ENCODE data around the gene CDK14. TPM values are rescaled to one million over a fixed set of nuclear protein-coding genes. Genes with fewer than 3 reads are reported as not detected.
"Not testable (repeated sequence)": the region's sequence is repeated elsewhere in the genome, so short reads cannot be mapped to it uniquely, and the experiment has no call there.

The CDK14 gene
- total RNA-seq, 1 donor from 2014 or later: 58.6 TPM

DNA sequence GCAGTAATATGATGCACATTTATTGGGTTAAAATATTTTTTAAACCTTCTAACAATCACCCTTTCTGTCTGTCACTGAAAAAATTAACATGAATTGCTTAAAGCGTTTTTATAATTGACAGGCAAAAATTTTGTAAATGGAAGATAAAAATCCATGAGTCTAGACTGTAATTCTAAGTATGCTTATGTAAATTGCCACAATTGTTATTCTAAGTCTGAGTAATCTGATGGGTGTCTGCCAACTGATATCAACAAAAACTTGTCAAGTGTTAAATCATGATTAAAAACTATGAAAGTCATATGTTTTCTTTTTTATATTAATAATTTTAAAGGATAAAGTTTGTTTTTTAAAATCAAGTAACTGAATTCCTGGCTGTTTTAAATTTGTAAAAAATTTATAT is 208.2 kb downstream of the CDK14 start:
- Histone ChIP-seq H3K36me3 (no peaks in the 10 kb centered on the region), H3K9me3 (no peaks in the 10 kb centered on the region), H3K4me3 (no peak overlapping the region), H3K27ac (no peak overlapping the region), H3K4me1 (no peaks in the 10 kb centered on the region), H3K27me3 (ENCODE audit: low read depth) (no peaks in the 10 kb centered on the region)
- DNase-seq (no peak), ATAC-seq (no peak)
- intact Hi-C loops (cut with DNase I): no loop called here
- TF ChIP-seq, protein P1, sequence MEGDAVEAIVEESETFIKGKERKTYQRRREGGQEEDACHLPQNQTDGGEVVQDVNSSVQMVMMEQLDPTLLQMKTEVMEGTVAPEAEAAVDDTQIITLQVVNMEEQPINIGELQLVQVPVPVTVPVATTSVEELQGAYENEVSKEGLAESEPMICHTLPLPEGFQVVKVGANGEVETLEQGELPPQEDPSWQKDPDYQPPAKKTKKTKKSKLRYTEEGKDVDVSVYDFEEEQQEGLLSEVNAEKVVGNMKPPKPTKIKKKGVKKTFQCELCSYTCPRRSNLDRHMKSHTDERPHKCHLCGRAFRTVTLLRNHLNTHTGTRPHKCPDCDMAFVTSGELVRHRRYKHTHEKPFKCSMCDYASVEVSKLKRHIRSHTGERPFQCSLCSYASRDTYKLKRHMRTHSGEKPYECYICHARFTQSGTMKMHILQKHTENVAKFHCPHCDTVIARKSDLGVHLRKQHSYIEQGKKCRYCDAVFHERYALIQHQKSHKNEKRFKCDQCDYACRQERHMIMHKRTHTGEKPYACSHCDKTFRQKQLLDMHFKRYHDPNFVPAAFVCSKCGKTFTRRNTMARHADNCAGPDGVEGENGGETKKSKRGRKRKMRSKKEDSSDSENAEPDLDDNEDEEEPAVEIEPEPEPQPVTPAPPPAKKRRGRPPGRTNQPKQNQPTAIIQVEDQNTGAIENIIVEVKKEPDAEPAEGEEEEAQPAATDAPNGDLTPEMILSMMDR (IDR thresholded peaks at IDR 0.05): no peak

- H3K27me3 ChIP-seq (ENCODE audit: low read depth); H3K4me3 ChIP-seq; H3K36me3 ChIP-seq; H3K4me1 ChIP-seq; H3K27ac ChIP-seq; ATAC-seq; intact Hi-C loops (cut with DNase I); H3K9me3 ChIP-seq; DNase-seq: not testable (repeated sequence)
These were observed 219.4 kb downstream of the CDK14 start for GRCh38 chr7:90815552-90815951.

DNA sequence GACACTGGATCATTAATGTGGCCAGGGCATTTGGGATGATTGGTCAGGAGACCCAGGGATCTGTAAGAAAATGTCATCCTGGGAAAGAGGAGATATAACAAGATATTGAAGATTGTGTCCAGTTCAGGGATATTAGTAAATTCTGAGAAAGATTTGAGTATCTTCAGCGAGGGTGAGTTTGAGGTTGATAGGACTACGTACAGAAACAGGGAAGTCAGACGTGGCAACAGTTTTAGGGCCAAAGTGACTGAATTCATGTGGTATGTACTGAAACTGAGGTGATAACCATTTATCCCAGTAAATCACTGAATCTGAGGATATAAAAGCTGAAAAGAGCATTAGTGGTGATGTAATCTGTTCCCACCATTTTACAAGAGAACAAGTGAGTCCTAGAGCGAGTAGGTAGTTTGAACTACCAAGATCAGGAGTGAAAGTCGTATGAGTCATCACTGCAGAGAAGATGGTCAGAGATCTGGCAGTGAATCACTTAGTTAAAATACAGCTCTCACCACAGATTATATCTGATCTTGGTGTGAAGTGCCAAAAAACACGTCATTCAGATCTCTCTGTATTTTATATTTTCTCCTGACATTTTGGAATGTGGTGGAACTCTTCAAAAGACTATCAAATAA is 220.5 kb downstream of the CDK14 start:
- H3K27me3 ChIP-seq (ENCODE audit: low read depth): no peaks in the 10 kb centered on the region
- no peak for ATAC-seq
- no peak overlapping the region for H3K4me3 ChIP-seq
- H3K36me3 ChIP-seq: no peaks in the 10 kb centered on the region
- no peak overlapping the region for H3K27ac ChIP-seq
- H3K4me1 ChIP-seq: no peaks in the 10 kb centered on the region
- no peaks in the 10 kb centered on the region for H3K9me3 ChIP-seq
- intact Hi-C loops (cut with DNase I): no loop called here
- TF ChIP-seq, protein P1 (IDR thresholded peaks at IDR 0.05): no peak
- DNase-seq: no peak

GRCh38 chr7:90817151-90817550 is 221.0 kb downstream of the CDK14 start:
- DNase-seq: no peak
- H3K27ac ChIP-seq: no peak overlapping the region
- H3K4me3 ChIP-seq: no peak overlapping the region
- H3K9me3 ChIP-seq: no peaks in the 10 kb centered on the region
- no peak for ATAC-seq
- intact Hi-C loops (cut with DNase I): no loop called here
- TF ChIP-seq, protein P1 (IDR thresholded peaks at IDR 0.05): no peak
- H3K27me3 ChIP-seq (ENCODE audit: low read depth): no peaks in the 10 kb centered on the region
- H3K36me3 ChIP-seq: no peaks in the 10 kb centered on the region
- H3K4me1 ChIP-seq: no peaks in the 10 kb centered on the region

GRCh38 chr7:90817846-90818245 is 221.7 kb downstream of the CDK14 start:
- Histone ChIP-seq H3K36me3 (no peaks in the 10 kb centered on the region), H3K27me3 (ENCODE audit: low read depth) (no peaks in the 10 kb centered on the region), H3K9me3 (no peaks in the 10 kb centered on the region), H3K27ac (no peak overlapping the region), H3K4me1 (no peaks in the 10 kb centered on the region), H3K4me3 (no peak overlapping the region)
- TF ChIP-seq, protein P1 (IDR thresholded peaks at IDR 0.05): no peak
- ATAC-seq: no peak
- intact Hi-C loops (cut with DNase I): no loop called here
- no peak for DNase-seq

GRCh38 chr7:90818341-90818740 is 222.2 kb downstream of the CDK14 start:
- Histone ChIP-seq H3K36me3 (no peaks in the 10 kb centered on the region), H3K4me1 (no peaks in the 10 kb centered on the region), H3K27ac (no peak overlapping the region), H3K4me3 (no peak overlapping the region), H3K9me3 (no peaks in the 10 kb centered on the region), H3K27me3 (ENCODE audit: low read depth) (no peaks in the 10 kb centered on the region)
- no peak for DNase-seq
- TF ChIP-seq, protein P1 (IDR thresholded peaks at IDR 0.05): no peak
- ATAC-seq: no peak
- intact Hi-C loops (cut with DNase I): no loop called here

Data from lower lobe of right lung (tissue), 2 donors.